Measurements from ENCODE around the gene LY9. TPM values are rescaled to one million over a fixed set of nuclear protein-coding genes. Genes with fewer than 3 reads are reported as not detected.

The LY9 gene
- total and polyA plus RNA-seq, 9 of the 15 experiments (the other 6 are each of a cell fraction or from before 2014, with no cell fraction given), result not detected

DNA sequence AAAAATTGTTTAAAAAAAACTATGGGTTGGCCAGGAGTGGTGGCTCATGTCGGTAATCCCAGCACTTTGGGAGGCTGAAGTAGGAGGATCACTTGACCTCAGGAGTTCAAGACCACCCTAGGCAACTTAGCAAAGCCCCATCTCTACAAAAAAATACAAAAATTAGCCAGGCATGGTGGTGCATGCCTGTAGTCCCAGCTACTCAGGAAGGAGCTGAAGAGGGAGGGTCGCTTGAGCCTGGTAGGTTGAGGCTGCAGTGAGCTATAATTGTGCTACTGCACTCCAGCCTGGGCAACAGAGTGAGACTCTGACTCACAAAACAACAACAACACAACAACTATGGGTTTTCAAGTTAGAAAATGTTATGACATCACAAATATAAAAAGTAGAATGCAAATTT lies 40.5 kb upstream of the LY9 start:
- Histone ChIP-seq H4K20me1 (replicated peaks; ENCODE audit: control insufficient read depth, insufficient read depth, low read length) (no peaks in the 10 kb centered on the region), H3K27me3 (ENCODE audit: control insufficient read depth in 2 of 2, insufficient read depth in 2 of 2, low read length in 2 of 2) (peaks cover 8 to 10% of the 10 kb centered on the region in 2 experiments; a peak in 2 of 5 replicates), H3K79me2 (ENCODE audit: control insufficient read depth, insufficient read depth, low read length) (no peaks in the 10 kb centered on the region), H3K9ac (ENCODE audit: insufficient read depth in 1 of 2, low read depth in 2 of 2, low read length in 2 of 2) (no peak overlapping the region), H3K4me1 (replicated peaks in 1 of 2; ENCODE audit: control insufficient read depth in 2 of 2, insufficient read depth in 2 of 2, low read length in 2 of 2) (no peaks in the 10 kb centered on the region), H3K36me3 (ENCODE audit: control insufficient read depth, insufficient read depth, low read length) (no peaks in the 10 kb centered on the region), H3K9me1 (ENCODE audit: control insufficient read depth, insufficient read depth, low read length) (no peaks in the 10 kb centered on the region), H3K4me3 (no peak overlapping the region), H3K27ac (ENCODE audit: extremely low read depth, low read depth, low read length) (no peak overlapping the region), H3K9me3 (replicated peaks; ENCODE audit: control insufficient read depth, insufficient read depth, low read depth, low read length) (no peaks in the 10 kb centered on the region), H2AFZ (ENCODE audit: low read depth, low read length) (no peak overlapping the region), H3K4me2 (ENCODE audit: insufficient read depth, low read length) (no peak overlapping the region)
- no TSS peak for BruUV-seq (replicated peaks)
- ChIA-PET CTCF (ENCODE audit: low intra/inter-chr PET ratio) (no interaction called here), POLR2A (no interaction called here)
- TF ChIP-seq, protein P1, sequence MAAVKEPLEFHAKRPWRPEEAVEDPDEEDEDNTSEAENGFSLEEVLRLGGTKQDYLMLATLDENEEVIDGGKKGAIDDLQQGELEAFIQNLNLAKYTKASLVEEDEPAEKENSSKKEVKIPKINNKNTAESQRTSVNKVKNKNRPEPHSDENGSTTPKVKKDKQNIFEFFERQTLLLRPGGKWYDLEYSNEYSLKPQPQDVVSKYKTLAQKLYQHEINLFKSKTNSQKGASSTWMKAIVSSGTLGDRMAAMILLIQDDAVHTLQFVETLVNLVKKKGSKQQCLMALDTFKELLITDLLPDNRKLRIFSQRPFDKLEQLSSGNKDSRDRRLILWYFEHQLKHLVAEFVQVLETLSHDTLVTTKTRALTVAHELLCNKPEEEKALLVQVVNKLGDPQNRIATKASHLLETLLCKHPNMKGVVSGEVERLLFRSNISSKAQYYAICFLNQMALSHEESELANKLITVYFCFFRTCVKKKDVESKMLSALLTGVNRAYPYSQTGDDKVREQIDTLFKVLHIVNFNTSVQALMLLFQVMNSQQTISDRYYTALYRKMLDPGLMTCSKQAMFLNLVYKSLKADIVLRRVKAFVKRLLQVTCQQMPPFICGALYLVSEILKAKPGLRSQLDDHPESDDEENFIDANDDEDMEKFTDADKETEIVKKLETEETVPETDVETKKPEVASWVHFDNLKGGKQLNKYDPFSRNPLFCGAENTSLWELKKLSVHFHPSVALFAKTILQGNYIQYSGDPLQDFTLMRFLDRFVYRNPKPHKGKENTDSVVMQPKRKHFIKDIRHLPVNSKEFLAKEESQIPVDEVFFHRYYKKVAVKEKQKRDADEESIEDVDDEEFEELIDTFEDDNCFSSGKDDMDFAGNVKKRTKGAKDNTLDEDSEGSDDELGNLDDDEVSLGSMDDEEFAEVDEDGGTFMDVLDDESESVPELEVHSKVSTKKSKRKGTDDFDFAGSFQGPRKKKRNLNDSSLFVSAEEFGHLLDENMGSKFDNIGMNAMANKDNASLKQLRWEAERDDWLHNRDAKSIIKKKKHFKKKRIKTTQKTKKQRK (IDR thresholded peaks at IDR 0.05; ENCODE audit: borderline replicate concordance, low read depth, low read length), result no peak
- no peak for TF ChIP-seq EHMT2 (IDR thresholded peaks at IDR 0.05)
- no peak for TF ChIP-seq ZNF23 (CRISPR knock-in tag; IDR thresholded peaks at IDR 0.05)
- no peak for ATAC-seq
- intact Hi-C loops (cut with micrococcal nuclease) (no loop called here), in situ Hi-C loops (cut with MboI) (no loop called here)
- 0% methylated on average over 2 of the region's 2 CpGs for WGBS (ENCODE audit: insufficient coverage, low coverage, missing lambda C conversion rate)
- FAIRE-seq, result no peak
- DNase-seq (ENCODE audit: extremely low read depth in 1 of 4, low spot score in 3 of 4), result no peak

All from K562 (cell line).